Pons (tissue), 1 donor: ENCODE data around the gene TENM4.

Experiments used
- DNase-seq: peaks from one replicate; pipeline ENCODE4 v3.0.0-alpha.2; 2016; ENCODE audit warnings: low spot score

TENM4 gene

GRCh38 chr11:78787696-78788095 is 653.1 kb downstream of the TENM4 start:
- DNase-seq, result peak; percentile 65

GRCh38 chr11:78786746-78787145 is 654.1 kb downstream of the TENM4 start:
- DNase-seq, result no peak

GRCh38 chr11:78786086-78786485 is 654.7 kb downstream of the TENM4 start:
- no peak for DNase-seq

GRCh38 chr11:78784321-78785061 is 656.3 kb downstream of the TENM4 start:
- DNase-seq, result no peak

GRCh38 chr11:78783846-78784245 is 657.0 kb downstream of the TENM4 start:
- no peak for DNase-seq

- no peak for DNase-seq
Observed at GRCh38 chr11:78783301-78783700, 657.5 kb downstream of the TENM4 start.

- no peak for DNase-seq
Observed at GRCh38 chr11:78782725-78783124, 658.1 kb downstream of the TENM4 start.

GRCh38 chr11:78780889-78781288 is 659.9 kb downstream of the TENM4 start:
- DNase-seq, result no peak

GRCh38 chr11:78773492-78773891 is 667.3 kb downstream of the TENM4 start:
- no peak for DNase-seq

- no peak for DNase-seq
Observed at GRCh38 chr11:78773077-78773476, 667.8 kb downstream of the TENM4 start.

GRCh38 chr11:78772186-78772585 is 668.6 kb downstream of the TENM4 start:
- no peak for DNase-seq

GRCh38 chr11:78770931-78771330 is 669.9 kb downstream of the TENM4 start:
- DNase-seq, result no peak

GRCh38 chr11:78768971-78769370 is 671.9 kb downstream of the TENM4 start:
- DNase-seq, result no peak

- no peak for DNase-seq
Observed at GRCh38 chr11:78768345-78768744, 672.5 kb downstream of the TENM4 start.

GRCh38 chr11:78767027-78767932 is 673.5 kb downstream of the TENM4 start:
- no peak for DNase-seq

GRCh38 chr11:78764946-78765345 is 675.9 kb downstream of the TENM4 start:
- DNase-seq, result no peak

- DNase-seq, result no peak
Observed at GRCh38 chr11:78763664-78764063, 677.2 kb downstream of the TENM4 start.

GRCh38 chr11:78762105-78762504 is 678.7 kb downstream of the TENM4 start:
- DNase-seq, result no peak

GRCh38 chr11:78759071-78759470 is 681.8 kb downstream of the TENM4 start:
- no peak for DNase-seq

GRCh38 chr11:78753297-78753696 is 687.5 kb downstream of the TENM4 start:
- DNase-seq, result no peak

GRCh38 chr11:78752494-78752893 is 688.3 kb downstream of the TENM4 start:
- DNase-seq, result no peak

GRCh38 chr11:78748918-78749690 is 691.7 kb downstream of the TENM4 start:
- DNase-seq, result no peak
